Astrocyte (in vitro differentiated cells and primary cell): ENCODE results near the gene ADCY1. TPM values are rescaled to one million over a fixed set of nuclear protein-coding genes. Genes with fewer than 3 reads are reported as not detected.

ENCODE experiments used
- DNase-seq: peaks from one replicate; pipeline ENCODE4 v3.0.0-alpha.2; 2010; ENCODE audit warnings: low read depth
- FAIRE-seq: peaks from 2 replicates; lab custom pipeline; 2011; peaks lifted over from hg19 to GRCh38; lab: Jason Lieb, UNC
- H2AFZ ChIP-seq: 2 replicates; pipeline ENCODE4 v1.6.0; 2012; ENCODE audit warnings: low read depth, low read length, inconsistent platforms
- H3K27ac ChIP-seq: 2 replicates; pipeline ENCODE4 v1.5.1; 2011; ENCODE audit warnings: low read depth, low read length, inconsistent platforms
- H3K27me3 ChIP-seq: 2 replicates; pipeline ENCODE4 v1.6.0; 2011; ENCODE audit warnings: low read length, inconsistent platforms; ENCODE audit not compliant: insufficient read depth
- H3K36me3 ChIP-seq: 2 replicates; pipeline ENCODE4 v1.5.1; 2011; ENCODE audit warnings: low read length, inconsistent platforms; ENCODE audit not compliant: insufficient read depth
- H3K4me1 ChIP-seq: 2 replicates; pipeline ENCODE4 v1.5.1; 2011; ENCODE audit warnings: low read length, inconsistent platforms; ENCODE audit not compliant: insufficient read depth
- H3K4me2 ChIP-seq: 2 replicates; pipeline ENCODE4 v1.6.0; 2012; ENCODE audit warnings: low read length, inconsistent platforms
- H3K4me3 ChIP-seq: 2 replicates; pipeline ENCODE4 v1.5.1; 2011; ENCODE audit warnings: low read depth, mild to moderate bottlenecking, low read length, inconsistent platforms; ENCODE audit not compliant: insufficient read depth
- H3K79me2 ChIP-seq: 2 replicates; pipeline ENCODE4 v1.6.0; 2012; ENCODE audit warnings: mild to moderate bottlenecking, low read length, inconsistent platforms; ENCODE audit not compliant: insufficient read depth
- H3K9ac ChIP-seq: 2 replicates; pipeline ENCODE4 v1.6.0; 2012; ENCODE audit warnings: mild to moderate bottlenecking, low read length, inconsistent platforms
- H3K9me3 ChIP-seq: 2 replicates; pipeline ENCODE4 v1.5.1; 2012; ENCODE audit warnings: low read depth, mild to moderate bottlenecking, low read length, inconsistent platforms; ENCODE audit not compliant: insufficient read depth
- H4K20me1 ChIP-seq: 2 replicates; pipeline ENCODE4 v1.6.0; 2012; ENCODE audit warnings: low read length, inconsistent platforms; ENCODE audit not compliant: insufficient read depth
- H3K27ac Mint-ChIP-seq: one replicate; pipeline ENCODE4 v1.8.0; 2021; ENCODE audit warnings: mild to moderate bottlenecking, mixed read lengths; ENCODE audit not compliant: unreplicated experiment
- H3K27me3 Mint-ChIP-seq: one replicate; pipeline ENCODE4 v1.8.0; 2021; ENCODE audit warnings: low read depth, mixed read lengths; ENCODE audit not compliant: unreplicated experiment
- H3K36me3 Mint-ChIP-seq: one replicate; pipeline ENCODE4 v1.8.0; 2021; ENCODE audit warnings: low read depth, mixed read lengths; ENCODE audit not compliant: unreplicated experiment
- H3K4me1 Mint-ChIP-seq: one replicate; pipeline ENCODE4 v1.8.0; 2021; ENCODE audit warnings: low read depth, mixed read lengths; ENCODE audit not compliant: unreplicated experiment
- H3K4me3 Mint-ChIP-seq: one replicate; pipeline ENCODE4 v1.8.0; 2021; ENCODE audit warnings: mild to moderate bottlenecking, moderate library complexity, mixed read lengths; ENCODE audit not compliant: unreplicated experiment
- H3K9me3 Mint-ChIP-seq: one replicate; pipeline ENCODE4 v1.8.0; 2021; ENCODE audit warnings: mild to moderate bottlenecking, mixed read lengths; ENCODE audit not compliant: unreplicated experiment
- EZH2 ChIP-seq: IDR thresholded peaks from 2 replicates; pipeline ENCODE4 v1.6.1; 2012; ENCODE audit warnings: mild to moderate bottlenecking, low read length, inconsistent platforms; ENCODE audit not compliant: insufficient read depth
- total RNA-seq: library from RNA; stranded (reverse); gene quantifications from 2 replicates; pipeline ENCODE4 v1.2.1, GENCODE V29; 2021
- TF ChIP-seq, protein P1 (sequence below): IDR thresholded peaks from 2 replicates; pipeline ENCODE4 v1.5.1; 2011; ENCODE audit warnings: low read depth, mild to moderate bottlenecking, inconsistent platforms, low read length, moderate library complexity; ENCODE audit not compliant: insufficient read depth

ADCY1 gene
- total RNA-seq, 1 donor from 2014 or later = 1.6 TPM

DNA sequence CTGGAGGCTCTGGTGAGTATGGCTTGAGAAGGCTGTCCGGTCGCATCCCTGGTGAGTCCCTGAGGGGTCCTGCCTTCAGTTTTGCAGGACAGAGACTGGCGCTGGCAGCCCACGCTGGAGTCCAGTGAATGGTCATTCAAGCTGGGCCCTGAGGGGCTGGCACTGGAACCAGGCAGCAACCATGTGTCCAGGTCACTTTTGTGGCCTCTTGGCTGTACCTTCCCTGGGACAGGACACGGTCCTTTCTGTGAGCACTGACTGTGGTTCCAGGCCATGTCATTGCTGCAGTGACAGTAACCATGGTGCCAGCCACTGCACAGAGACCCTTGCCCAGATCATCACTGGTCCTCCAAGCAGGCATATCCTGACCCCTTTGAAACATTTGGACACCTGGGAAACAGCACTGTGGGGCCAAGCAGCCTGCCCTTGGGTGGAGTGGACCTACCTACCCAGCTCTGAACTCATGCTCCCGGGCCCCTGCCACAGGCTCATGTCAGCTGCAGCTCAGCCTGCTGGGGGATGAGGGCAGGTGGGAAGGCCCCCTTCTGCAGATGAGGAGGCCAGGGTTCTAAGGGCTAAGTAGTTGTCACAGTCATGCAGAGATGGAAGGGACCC is 72.1 kb downstream of the ADCY1 start:
- TF ChIP-seq, protein P1, sequence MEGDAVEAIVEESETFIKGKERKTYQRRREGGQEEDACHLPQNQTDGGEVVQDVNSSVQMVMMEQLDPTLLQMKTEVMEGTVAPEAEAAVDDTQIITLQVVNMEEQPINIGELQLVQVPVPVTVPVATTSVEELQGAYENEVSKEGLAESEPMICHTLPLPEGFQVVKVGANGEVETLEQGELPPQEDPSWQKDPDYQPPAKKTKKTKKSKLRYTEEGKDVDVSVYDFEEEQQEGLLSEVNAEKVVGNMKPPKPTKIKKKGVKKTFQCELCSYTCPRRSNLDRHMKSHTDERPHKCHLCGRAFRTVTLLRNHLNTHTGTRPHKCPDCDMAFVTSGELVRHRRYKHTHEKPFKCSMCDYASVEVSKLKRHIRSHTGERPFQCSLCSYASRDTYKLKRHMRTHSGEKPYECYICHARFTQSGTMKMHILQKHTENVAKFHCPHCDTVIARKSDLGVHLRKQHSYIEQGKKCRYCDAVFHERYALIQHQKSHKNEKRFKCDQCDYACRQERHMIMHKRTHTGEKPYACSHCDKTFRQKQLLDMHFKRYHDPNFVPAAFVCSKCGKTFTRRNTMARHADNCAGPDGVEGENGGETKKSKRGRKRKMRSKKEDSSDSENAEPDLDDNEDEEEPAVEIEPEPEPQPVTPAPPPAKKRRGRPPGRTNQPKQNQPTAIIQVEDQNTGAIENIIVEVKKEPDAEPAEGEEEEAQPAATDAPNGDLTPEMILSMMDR = no peak
- no peak for TF ChIP-seq EZH2
- Histone ChIP-seq H3K4me1 (no peaks in the 10 kb centered on the region), H3K27me3 (no peaks in the 10 kb centered on the region), H3K9ac (no peak overlapping the region), H3K36me3 (no peaks in the 10 kb centered on the region), H4K20me1 (no peaks in the 10 kb centered on the region), H3K4me3 (no peak overlapping the region), H3K4me2 (no peak overlapping the region), H3K9me3 (no peaks in the 10 kb centered on the region), H2AFZ (no peak overlapping the region), H3K79me2 (no peaks in the 10 kb centered on the region), H3K27ac (no peak overlapping the region)
- Mint-ChIP-seq H3K36me3 (no peaks in the 10 kb centered on the region), H3K4me3 (no peak overlapping the region), H3K27me3 (peaks cover 1% of the 10 kb centered on the region), H3K4me1 (no peaks in the 10 kb centered on the region), H3K9me3 (no peaks in the 10 kb centered on the region), H3K27ac (no peak overlapping the region)
- DNase-seq = no peak
- no peak for FAIRE-seq

DNA sequence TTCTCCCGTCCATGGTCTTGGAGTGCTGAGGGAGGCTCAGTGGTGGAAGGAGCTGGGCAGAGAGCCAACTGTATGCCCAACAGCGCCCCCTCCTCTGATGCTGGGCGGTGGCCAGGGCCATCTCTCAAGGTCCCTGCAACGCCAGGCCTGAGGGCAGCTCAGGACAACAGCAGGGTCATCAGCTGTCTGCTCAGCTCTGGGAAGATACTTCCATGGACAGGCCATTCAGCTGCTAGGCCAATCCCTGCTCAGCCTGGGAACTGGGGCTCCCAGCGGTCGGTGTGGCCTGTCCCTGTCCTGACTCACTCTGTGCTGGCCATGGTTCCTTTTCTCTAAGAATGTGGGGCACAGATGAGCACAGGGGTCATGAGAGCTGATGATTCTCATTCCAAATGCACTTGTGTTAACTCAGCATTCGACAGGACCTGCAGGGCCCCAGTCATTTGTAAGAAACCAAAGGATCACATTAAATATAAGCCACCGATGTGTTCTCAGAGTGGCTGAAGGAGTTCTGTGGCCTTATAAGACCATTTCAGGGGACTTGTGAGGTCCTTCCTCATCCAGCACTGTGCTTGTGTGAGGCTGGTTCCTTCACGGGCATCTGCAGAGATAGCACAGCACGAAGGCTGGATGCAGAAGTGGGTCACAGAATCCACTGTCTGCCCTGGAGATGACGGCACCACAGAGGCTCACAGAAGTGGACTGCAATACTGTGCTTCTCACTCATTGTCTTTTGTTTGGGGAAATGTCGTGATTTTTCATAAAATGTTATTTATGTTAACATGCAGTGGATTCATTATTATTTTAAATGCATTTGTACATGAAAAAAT is 73.0 kb downstream of the ADCY1 start:
- TF ChIP-seq, protein P1 = no peak
- TF ChIP-seq EZH2 = no peak
- Histone ChIP-seq H3K27ac (no peak overlapping the region), H3K79me2 (no peaks in the 10 kb centered on the region), H3K27me3 (no peaks in the 10 kb centered on the region), H3K4me1 (no peaks in the 10 kb centered on the region), H3K4me3 (no peak overlapping the region), H2AFZ (no peak overlapping the region), H4K20me1 (no peaks in the 10 kb centered on the region), H3K9ac (no peak overlapping the region), H3K9me3 (no peaks in the 10 kb centered on the region), H3K36me3 (no peaks in the 10 kb centered on the region), H3K4me2 (no peak overlapping the region)
- FAIRE-seq (no peak), DNase-seq (no peak)
- no peaks in the 10 kb centered on the region for H3K4me1 Mint-ChIP-seq
- no peak overlapping the region for H3K4me3 Mint-ChIP-seq
- no peaks in the 10 kb centered on the region for H3K9me3 Mint-ChIP-seq
- H3K27ac Mint-ChIP-seq = no peak overlapping the region
- H3K36me3 Mint-ChIP-seq = no peaks in the 10 kb centered on the region
- peaks cover 1% of the 10 kb centered on the region for H3K27me3 Mint-ChIP-seq
